ENCODE data around the gene TMEM123.

Gene TMEM123

DNA sequence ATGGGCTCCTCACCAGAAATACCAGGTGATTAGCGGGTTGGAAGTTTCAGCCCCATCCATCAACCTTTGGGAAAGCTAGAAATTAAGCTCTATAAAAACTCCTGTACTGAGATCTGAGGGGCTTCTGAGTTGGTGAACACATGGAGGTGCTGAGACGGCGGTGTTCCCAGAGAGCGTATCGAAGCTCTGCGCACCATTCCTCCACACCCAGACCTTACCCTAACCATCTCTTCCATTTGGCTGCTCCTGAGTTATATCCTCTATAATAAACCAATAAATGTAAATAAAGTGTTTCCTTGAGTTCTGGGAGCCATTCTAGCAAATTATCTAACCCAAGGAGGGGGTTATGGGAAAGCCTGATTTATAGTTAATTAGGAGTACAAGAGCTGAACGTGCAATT, 41.4 kb downstream of the TMEM123 start:
- peaks cover 10% of the 10 kb centered on the region for H3K4me1 ChIP-seq (ENCODE audit: control insufficient read depth, insufficient read depth, low read length, unreplicated experiment)
- H3K27ac ChIP-seq (ENCODE audit: low read depth, low read length), result no peak overlapping the region
- H3K79me2 ChIP-seq (ENCODE audit: control insufficient read depth, insufficient read depth, low read length, unreplicated experiment), result peaks cover 47% of the 10 kb centered on the region
- no peaks in the 10 kb centered on the region for H3K27me3 ChIP-seq (ENCODE audit: insufficient read depth, low read length)
- no peaks in the 10 kb centered on the region for H3K36me3 ChIP-seq (ENCODE audit: insufficient read depth, low read length)
- no peak overlapping the region for H3K4me3 ChIP-seq (ENCODE audit: low read depth, low read length)
- H2AFZ ChIP-seq (ENCODE audit: low read length, unreplicated experiment), result no peak overlapping the region

DNA sequence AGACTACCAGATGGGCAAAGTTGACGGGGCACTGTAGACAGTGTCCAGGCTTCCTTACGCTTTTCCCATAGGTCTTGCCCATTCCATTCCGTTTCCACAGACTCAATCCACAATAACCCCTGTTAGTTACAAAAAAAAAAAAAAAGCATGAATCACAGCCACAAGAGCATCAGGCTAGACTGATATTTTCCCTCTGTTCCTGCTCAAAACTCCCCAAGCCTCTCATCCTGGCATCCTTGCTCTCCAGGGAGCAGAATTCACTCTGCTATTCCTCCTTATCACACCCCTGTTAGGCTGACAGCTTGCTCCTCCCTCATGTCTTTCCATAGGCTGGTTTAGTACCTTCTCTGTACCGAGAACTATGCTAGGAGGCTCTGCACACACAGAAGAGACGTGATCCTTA, 42.2 kb downstream of the TMEM123 start:
- Histone ChIP-seq H3K36me3 (ENCODE audit: insufficient read depth, low read length) (0 out of 2 replicates have a peak, but pooled peaks cover 4% of the 10 kb centered on the region), H3K27me3 (ENCODE audit: insufficient read depth, low read length) (no peaks in the 10 kb centered on the region), H3K4me3 (ENCODE audit: low read depth, low read length) (no peak overlapping the region), H3K27ac (ENCODE audit: low read depth, low read length) (no peak overlapping the region), H2AFZ (ENCODE audit: low read length, unreplicated experiment) (no peak overlapping the region), H3K79me2 (ENCODE audit: control insufficient read depth, insufficient read depth, low read length, unreplicated experiment) (peaks cover 44% of the 10 kb centered on the region), H3K4me1 (ENCODE audit: control insufficient read depth, insufficient read depth, low read length, unreplicated experiment) (peaks cover 10% of the 10 kb centered on the region)

DNA sequence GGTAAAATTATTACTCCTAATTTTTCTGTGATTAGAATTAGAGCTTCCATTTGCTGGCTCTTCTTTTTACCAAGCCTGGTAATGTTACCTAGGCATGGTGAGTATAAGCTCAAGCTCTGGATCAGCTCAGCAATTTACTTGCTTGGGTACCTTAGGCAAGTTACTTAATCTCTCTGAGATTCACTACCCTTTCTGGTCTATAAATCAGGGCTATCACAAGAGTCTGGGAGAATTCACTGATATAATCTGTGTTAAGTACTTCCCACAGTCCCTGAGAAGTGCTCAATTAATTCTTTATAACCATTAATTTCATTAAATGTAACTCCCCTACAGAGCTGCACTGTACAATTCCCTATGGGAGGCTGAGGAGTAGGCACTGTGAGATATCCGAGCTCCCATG, 44.2 kb downstream of the TMEM123 start:
- Histone ChIP-seq H3K79me2 (ENCODE audit: control insufficient read depth, insufficient read depth, low read length, unreplicated experiment) (peaks cover 29% of the 10 kb centered on the region), H3K27me3 (ENCODE audit: insufficient read depth, low read length) (no peaks in the 10 kb centered on the region), H3K4me3 (ENCODE audit: low read depth, low read length) (no peak overlapping the region), H3K27ac (ENCODE audit: low read depth, low read length) (no peak overlapping the region), H3K4me1 (ENCODE audit: control insufficient read depth, insufficient read depth, low read length, unreplicated experiment) (peaks cover 10% of the 10 kb centered on the region), H3K36me3 (ENCODE audit: insufficient read depth, low read length) (peaks cover 7% of the 10 kb centered on the region; the same call in 1 of the 2 replicates), H2AFZ (ENCODE audit: low read length, unreplicated experiment) (no peak overlapping the region)

DNA sequence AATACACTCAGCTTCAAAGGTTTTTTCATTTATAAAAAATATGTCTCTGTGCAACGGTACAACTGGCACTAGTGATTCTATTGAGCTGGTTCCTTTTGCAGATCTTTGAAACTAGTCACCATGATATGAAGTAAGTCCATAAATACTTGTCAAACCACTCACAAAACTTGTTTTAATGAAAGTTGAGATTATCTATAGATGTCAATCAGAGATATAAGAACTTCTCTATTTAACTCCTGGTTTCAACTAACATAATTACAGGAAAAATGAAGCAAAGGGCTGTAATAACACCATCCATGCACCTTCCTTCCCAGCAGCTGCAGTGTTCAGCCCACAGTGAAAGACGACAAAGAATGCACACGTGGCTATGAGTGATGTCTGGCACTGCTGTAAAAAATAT, 44.7 kb downstream of the TMEM123 start:
- Histone ChIP-seq H2AFZ (ENCODE audit: low read length, unreplicated experiment) (no peak overlapping the region), H3K79me2 (ENCODE audit: control insufficient read depth, insufficient read depth, low read length, unreplicated experiment) (peaks cover 28% of the 10 kb centered on the region), H3K36me3 (ENCODE audit: insufficient read depth, low read length) (peaks cover 7% of the 10 kb centered on the region; the same call in 1 of the 2 replicates)

DNA sequence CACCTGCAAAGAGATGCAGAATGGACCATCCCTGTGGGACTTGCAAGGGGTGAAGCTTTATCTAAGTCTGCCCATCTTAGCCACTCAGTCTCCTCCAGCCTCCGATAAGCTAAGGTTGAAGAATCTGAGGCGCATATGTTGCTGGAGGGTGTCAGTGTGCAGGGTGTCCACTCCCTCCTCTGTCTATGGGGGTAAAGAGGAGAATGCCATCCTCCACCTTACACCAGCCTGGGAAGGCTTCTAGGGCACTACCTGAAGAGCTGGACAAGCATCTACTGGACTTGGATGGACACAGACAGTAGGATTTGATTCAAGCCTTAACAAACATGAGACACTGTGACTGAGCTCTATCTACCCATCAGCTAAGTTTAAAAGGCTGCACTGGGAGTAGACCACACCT, 46.5 kb downstream of the TMEM123 start:
- no peak overlapping the region for H2AFZ ChIP-seq (ENCODE audit: low read length, unreplicated experiment)
- H3K4me1 ChIP-seq (ENCODE audit: control insufficient read depth, insufficient read depth, low read length, unreplicated experiment), result no peaks in the 10 kb centered on the region
- no peaks in the 10 kb centered on the region for H3K27me3 ChIP-seq (ENCODE audit: insufficient read depth, low read length)
- H3K79me2 ChIP-seq (ENCODE audit: control insufficient read depth, insufficient read depth, low read length, unreplicated experiment), result peaks cover 24% of the 10 kb centered on the region
- no peak overlapping the region for H3K4me3 ChIP-seq (ENCODE audit: low read depth, low read length)
- H3K36me3 ChIP-seq (ENCODE audit: insufficient read depth, low read length), result peaks cover 17% of the 10 kb centered on the region
- H3K27ac ChIP-seq (ENCODE audit: low read depth, low read length), result no peak overlapping the region

More for the DNA sequence above, 44.7 kb downstream of the TMEM123 start:
- H3K27me3 ChIP-seq (ENCODE audit: insufficient read depth, low read length), result no peaks in the 10 kb centered on the region
- no peak overlapping the region for H3K4me3 ChIP-seq (ENCODE audit: low read depth, low read length)
- H3K27ac ChIP-seq (ENCODE audit: low read depth, low read length), result no peak overlapping the region
- peaks cover 10% of the 10 kb centered on the region for H3K4me1 ChIP-seq (ENCODE audit: control insufficient read depth, insufficient read depth, low read length, unreplicated experiment)

DNA sequence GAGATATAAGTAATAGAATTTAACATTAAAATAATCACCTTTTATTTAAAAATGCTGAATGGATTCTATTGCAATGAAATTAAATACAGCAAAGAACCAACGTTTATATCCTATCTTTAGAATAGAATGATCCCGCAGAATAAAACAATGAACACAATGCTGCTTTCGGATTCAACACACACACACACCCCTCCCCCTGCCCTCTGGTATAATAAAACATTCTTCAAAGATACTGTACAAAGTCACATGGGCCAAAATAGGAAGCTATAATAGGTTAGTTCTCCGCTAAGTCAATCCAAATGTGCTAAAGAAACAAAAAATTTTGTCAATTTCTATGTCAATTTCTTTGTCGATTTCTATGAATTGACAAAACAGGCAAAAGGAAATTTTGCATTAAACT, 47.1 kb downstream of the TMEM123 start:
- H2AFZ ChIP-seq (ENCODE audit: low read length, unreplicated experiment), result no peak overlapping the region
- H3K4me1 ChIP-seq (ENCODE audit: control insufficient read depth, insufficient read depth, low read length, unreplicated experiment), result no peaks in the 10 kb centered on the region
- no peak overlapping the region for H3K4me3 ChIP-seq (ENCODE audit: low read depth, low read length)
- peaks cover 22% of the 10 kb centered on the region for H3K79me2 ChIP-seq (ENCODE audit: control insufficient read depth, insufficient read depth, low read length, unreplicated experiment)
- H3K27ac ChIP-seq (ENCODE audit: low read depth, low read length), result no peak overlapping the region
- peaks cover 18% of the 10 kb centered on the region for H3K36me3 ChIP-seq (ENCODE audit: insufficient read depth, low read length)
- H3K27me3 ChIP-seq (ENCODE audit: insufficient read depth, low read length), result no peaks in the 10 kb centered on the region

DNA sequence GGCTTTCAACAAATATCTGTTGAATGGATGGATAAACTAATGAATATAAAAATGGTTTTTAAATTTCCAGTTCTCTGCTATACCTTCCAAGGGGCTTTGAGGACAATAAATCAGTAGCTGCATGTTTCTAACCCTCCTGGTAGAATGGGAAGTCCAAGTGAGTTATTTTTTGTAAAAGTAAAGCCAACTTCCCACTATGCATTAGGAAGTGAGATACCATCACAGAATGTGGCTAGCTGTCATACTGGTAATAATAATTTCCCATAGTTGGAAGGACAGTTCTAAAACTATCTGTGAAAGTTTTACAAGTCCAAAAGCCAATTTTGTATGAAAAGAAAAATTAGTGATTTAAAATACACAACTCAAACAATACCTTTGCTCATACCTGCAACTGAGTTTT, 50.0 kb downstream of the TMEM123 start:
- Histone ChIP-seq H3K79me2 (ENCODE audit: control insufficient read depth, insufficient read depth, low read length, unreplicated experiment) (peaks cover 13% of the 10 kb centered on the region), H3K4me3 (ENCODE audit: low read depth, low read length) (no peak overlapping the region), H3K4me1 (ENCODE audit: control insufficient read depth, insufficient read depth, low read length, unreplicated experiment) (no peaks in the 10 kb centered on the region), H3K36me3 (ENCODE audit: insufficient read depth, low read length) (peaks cover 23% of the 10 kb centered on the region), H2AFZ (ENCODE audit: low read length, unreplicated experiment) (no peak overlapping the region), H3K27me3 (ENCODE audit: insufficient read depth, low read length) (no peaks in the 10 kb centered on the region), H3K27ac (ENCODE audit: low read depth, low read length) (no peak overlapping the region)

DNA sequence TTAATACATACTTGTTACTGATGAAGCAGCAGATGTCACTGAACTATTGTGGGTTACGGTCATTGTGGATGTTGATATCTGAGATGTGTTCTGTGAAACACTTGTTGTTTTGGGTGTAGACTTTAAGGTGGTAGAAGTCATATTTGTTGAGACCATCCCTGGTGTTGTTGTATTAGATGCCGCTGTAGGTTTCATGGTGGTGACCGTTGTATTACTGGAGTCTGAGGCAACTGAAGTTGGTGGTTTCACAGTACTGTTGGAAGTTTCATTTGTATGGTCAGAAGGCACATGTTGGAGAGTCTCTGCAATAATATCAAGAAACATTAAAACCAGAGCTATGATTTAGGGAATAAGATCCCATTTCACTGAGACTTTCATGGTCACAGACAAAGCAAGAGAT, 50.7 kb downstream of the TMEM123 start:
- no peak overlapping the region for H3K4me3 ChIP-seq (ENCODE audit: low read depth, low read length)
- H3K27me3 ChIP-seq (ENCODE audit: insufficient read depth, low read length), result no peaks in the 10 kb centered on the region
- H3K79me2 ChIP-seq (ENCODE audit: control insufficient read depth, insufficient read depth, low read length, unreplicated experiment), result peaks cover 13% of the 10 kb centered on the region
- H3K36me3 ChIP-seq (ENCODE audit: insufficient read depth, low read length), result peaks cover 23% of the 10 kb centered on the region
- no peak overlapping the region for H3K27ac ChIP-seq (ENCODE audit: low read depth, low read length)
- no peak overlapping the region for H2AFZ ChIP-seq (ENCODE audit: low read length, unreplicated experiment)
- H3K4me1 ChIP-seq (ENCODE audit: control insufficient read depth, insufficient read depth, low read length, unreplicated experiment), result peaks cover 6% of the 10 kb centered on the region

DNA sequence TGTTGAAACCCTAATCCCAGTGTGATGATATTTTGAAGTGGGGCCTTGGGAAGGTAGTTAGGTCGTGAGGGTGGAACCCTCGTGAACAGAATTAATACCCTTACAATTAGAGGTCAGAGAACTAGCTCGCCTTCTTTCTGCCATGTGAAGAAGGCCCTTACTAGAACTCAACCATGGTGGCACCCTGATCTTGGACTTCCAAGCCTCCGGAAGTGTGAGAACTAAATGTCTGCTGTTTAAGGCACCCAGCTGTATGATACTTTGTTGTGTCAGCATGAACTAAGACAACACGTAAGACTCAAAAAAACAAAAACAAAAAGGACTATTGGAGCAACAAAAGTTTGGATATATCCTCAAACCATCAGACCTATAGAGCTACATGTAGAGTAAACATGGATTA, 52.0 kb downstream of the TMEM123 start:
- H3K27ac ChIP-seq (ENCODE audit: low read depth, low read length), result no peak overlapping the region
- H3K4me1 ChIP-seq (ENCODE audit: control insufficient read depth, insufficient read depth, low read length, unreplicated experiment), result peaks cover 8% of the 10 kb centered on the region
- no peak overlapping the region for H2AFZ ChIP-seq (ENCODE audit: low read length, unreplicated experiment)
- H3K36me3 ChIP-seq (ENCODE audit: insufficient read depth, low read length), result peaks cover 21% of the 10 kb centered on the region
- H3K4me3 ChIP-seq (ENCODE audit: low read depth, low read length), result no peak overlapping the region
- no peaks in the 10 kb centered on the region for H3K27me3 ChIP-seq (ENCODE audit: insufficient read depth, low read length)
- peaks cover 12% of the 10 kb centered on the region for H3K79me2 ChIP-seq (ENCODE audit: control insufficient read depth, insufficient read depth, low read length, unreplicated experiment)

DNA sequence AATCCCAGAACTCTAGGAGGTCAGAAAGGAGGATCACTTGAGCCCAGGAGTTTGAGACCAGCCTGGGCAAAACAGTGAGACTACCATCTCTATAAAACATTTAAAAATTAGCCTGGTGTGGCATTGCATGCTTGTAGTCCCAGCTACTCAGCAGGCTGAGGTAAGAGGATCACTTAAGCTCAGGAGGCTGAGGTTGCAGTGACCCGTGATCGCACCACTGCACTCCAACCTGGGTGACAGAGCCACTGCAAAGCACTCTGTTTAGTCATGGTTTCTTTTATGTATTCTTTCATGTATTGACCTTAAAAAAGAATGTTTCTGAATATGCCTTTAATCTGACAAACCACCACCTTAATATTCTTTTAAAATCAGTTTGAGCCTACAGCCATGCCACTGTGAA, 53.4 kb downstream of the TMEM123 start:
- H3K27me3 ChIP-seq (ENCODE audit: insufficient read depth, low read length), result no peaks in the 10 kb centered on the region

DNA sequence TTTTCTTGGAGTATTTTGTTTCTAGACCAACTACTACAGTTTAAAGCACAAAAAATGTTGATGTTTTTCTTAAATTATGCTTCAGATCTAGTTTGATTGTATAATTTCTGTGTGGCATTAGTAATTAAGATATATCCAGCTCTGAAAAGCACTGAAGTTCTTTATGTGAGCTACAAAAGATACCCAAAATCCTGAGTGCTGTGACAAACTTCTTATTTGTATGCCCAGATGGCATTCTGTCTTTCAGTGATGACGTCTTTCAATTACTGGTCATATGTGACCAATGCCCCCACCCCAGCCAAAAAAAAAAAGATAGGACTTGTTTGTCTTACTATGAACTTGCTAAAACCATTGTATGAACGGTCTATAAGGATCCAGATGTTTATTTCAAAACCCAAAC, 54.3 kb downstream of the TMEM123 start:
- Histone ChIP-seq H2AFZ (ENCODE audit: low read length, unreplicated experiment) (no peak overlapping the region), H3K27me3 (ENCODE audit: insufficient read depth, low read length) (no peaks in the 10 kb centered on the region), H3K27ac (ENCODE audit: low read depth, low read length) (no peak overlapping the region), H3K4me3 (ENCODE audit: low read depth, low read length) (no peak overlapping the region), H3K79me2 (ENCODE audit: control insufficient read depth, insufficient read depth, low read length, unreplicated experiment) (peaks cover 12% of the 10 kb centered on the region), H3K36me3 (ENCODE audit: insufficient read depth, low read length) (peaks cover 16% of the 10 kb centered on the region; the same call in 1 of the 2 replicates), H3K4me1 (ENCODE audit: control insufficient read depth, insufficient read depth, low read length, unreplicated experiment) (peaks cover 8% of the 10 kb centered on the region)

More for the DNA sequence above, 53.4 kb downstream of the TMEM123 start:
- H2AFZ ChIP-seq (ENCODE audit: low read length, unreplicated experiment), result no peak overlapping the region
- peaks cover 19% of the 10 kb centered on the region for H3K36me3 ChIP-seq (ENCODE audit: insufficient read depth, low read length)
- H3K4me1 ChIP-seq (ENCODE audit: control insufficient read depth, insufficient read depth, low read length, unreplicated experiment), result peaks cover 8% of the 10 kb centered on the region
- no peak overlapping the region for H3K4me3 ChIP-seq (ENCODE audit: low read depth, low read length)
- H3K27ac ChIP-seq (ENCODE audit: low read depth, low read length), result no peak overlapping the region
- H3K79me2 ChIP-seq (ENCODE audit: control insufficient read depth, insufficient read depth, low read length, unreplicated experiment), result peaks cover 15% of the 10 kb centered on the region
